ENCODE measurements around the gene HEATR5A. TPM values are rescaled to one million over a fixed set of nuclear protein-coding genes. Genes with fewer than 3 reads are reported as not detected.

HEATR5A gene
- total RNA-seq (2022; extraction: Qiagen RNA extraction; ENCODE audit: low read depth) = 13.8 to 24.4 TPM (median 19.5 TPM) in 5 replicates

DNA sequence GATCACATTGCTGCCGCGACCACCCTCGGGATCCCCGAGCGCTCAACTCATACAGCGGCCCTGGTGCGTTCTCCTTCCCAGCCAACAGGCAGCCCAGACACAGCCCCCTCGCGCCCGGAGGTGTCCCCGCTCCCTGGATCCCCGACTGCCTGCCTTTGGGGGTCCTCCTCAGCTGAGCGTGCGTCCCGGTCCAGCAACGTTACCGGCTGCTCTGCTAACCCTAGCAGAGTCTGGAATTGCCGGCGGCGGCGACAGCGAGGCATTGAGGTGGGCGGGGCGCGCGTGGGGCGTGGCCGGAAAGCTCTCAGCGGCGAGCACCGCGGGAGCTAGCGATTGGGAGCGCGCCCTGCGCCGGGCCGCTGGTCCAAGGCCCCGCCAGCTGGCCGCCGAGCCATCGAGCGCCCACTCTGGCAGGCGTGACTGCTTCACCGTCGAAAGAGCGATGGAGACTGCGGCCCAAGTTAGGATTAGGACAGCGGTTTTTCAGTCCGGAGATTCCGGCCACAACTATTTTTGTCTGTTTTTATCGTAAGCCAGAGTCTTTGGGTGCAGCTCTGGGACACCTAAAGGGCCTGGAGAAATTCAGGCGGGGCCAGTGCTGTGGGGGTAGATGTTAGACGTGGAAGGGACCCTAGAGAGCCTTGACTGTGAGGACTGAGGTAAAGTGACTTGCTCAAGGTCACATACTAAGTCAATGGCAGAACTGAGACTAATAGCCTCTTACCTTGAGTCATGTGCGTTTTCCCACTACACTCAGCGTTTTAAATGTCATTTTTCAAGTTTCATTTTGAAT lies at the start of gene HEATR5A:
TSS of gene HEATR5A (minus strand) at position 232 of the 793 bp plus-strand sequence. CDS start 17,575 bp downstream, outside the sequence.

GRCh38 chr14:31456841-31457664 lies 36.7 kb upstream of the HEATR5A start, which contains the start of gene DTD2:
Gene DTD2 (minus strand): TSS chr14:31457506. CDS start chr14:31457393, 113 bp downstream.

Other genes with a start within 250 kb of the HEATR5A start
- gene HECTD1, start 212.8 kb downstream of the HEATR5A start, total RNA-seq (2022; extraction: Qiagen RNA extraction; ENCODE audit: low read depth) = 61.4 to 80.1 TPM (median 69.2 TPM) in 5 replicates
- 13.1 to 23.9 TPM (median 16.1 TPM) in 5 replicates for gene DTD2, start 37.0 kb upstream of the HEATR5A start, total RNA-seq (2022; extraction: Qiagen RNA extraction; ENCODE audit: low read depth)
- not detected in 5 replicates for gene GPR33, start 67.5 kb upstream of the HEATR5A start, total RNA-seq (2022; extraction: Qiagen RNA extraction; ENCODE audit: low read depth)
- 6.6 to 10.3 TPM (median 8.1 TPM) in 5 replicates for gene NUBPL, start 140.9 kb upstream of the HEATR5A start, total RNA-seq (2022; extraction: Qiagen RNA extraction; ENCODE audit: low read depth)